VCaP (cell line): Measurements from ENCODE around the gene ZNF385A.

Experiments used
- H3K27ac ChIP-seq: fragments of 450-650 bp; 2 replicates; pipeline ENCODE4 v1.5.1; 2017
- CTCF ChIP-seq: fragments of 450-650 bp; conservative IDR thresholded peaks from 2 replicates; pipeline ENCODE4 v1.5.1; 2017; ENCODE audit warnings: mild to moderate bottlenecking, moderate library complexity

The ZNF385A gene, protein sequence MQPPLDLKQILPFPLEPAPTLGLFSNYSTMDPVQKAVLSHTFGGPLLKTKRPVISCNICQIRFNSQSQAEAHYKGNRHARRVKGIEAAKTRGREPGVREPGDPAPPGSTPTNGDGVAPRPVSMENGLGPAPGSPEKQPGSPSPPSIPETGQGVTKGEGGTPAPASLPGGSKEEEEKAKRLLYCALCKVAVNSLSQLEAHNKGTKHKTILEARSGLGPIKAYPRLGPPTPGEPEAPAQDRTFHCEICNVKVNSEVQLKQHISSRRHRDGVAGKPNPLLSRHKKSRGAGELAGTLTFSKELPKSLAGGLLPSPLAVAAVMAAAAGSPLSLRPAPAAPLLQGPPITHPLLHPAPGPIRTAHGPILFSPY

DNA sequence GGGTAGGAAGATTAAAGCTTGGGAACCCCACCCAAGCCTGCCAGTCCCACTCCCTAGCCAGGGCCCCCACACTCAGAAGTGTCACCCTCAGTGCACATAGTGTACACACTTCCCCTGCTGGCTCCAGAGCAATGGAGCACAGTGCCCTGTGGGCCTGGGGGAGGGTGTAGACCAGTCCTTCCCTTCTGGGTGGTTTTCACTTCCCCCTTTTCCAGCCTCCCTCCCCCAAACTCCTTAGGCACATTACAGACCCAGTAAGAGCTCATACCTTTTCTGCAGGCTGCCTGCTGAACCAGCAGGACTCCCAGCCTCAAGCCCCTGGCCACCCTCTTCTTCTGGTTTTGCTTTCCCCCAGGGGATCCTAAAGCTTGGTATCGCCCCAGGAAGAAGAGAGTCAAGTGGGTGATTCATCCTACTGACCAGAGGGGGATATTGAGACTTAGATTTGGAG is at the start of gene ZNF385A:
ZNF385A (minus strand) TSS at position 143 of the 451 bp plus-strand sequence. CDS start 219 bp downstream, outside the sequence.
- TF ChIP-seq CTCF = no peak

GRCh38 chr12:54432815-54433164 is 48.3 kb upstream of the ZNF385A start:
- no peak for TF ChIP-seq CTCF
- H3K27ac ChIP-seq = no peak overlapping the region

More for the DNA sequence above, at the start of gene ZNF385A:
- H3K27ac ChIP-seq = peak within 1 kb of the TSS; percentile 95

- no peak for TF ChIP-seq CTCF
- H3K27ac ChIP-seq = no peak overlapping the region
Observed at GRCh38 chr12:54431911-54432814, 47.6 kb upstream of the ZNF385A start.

- no peak for TF ChIP-seq CTCF
- no peak overlapping the region for H3K27ac ChIP-seq
Observed at GRCh38 chr12:54430471-54431069, 46.0 kb upstream of the ZNF385A start.

- TF ChIP-seq CTCF = no peak
- H3K27ac ChIP-seq = no peak overlapping the region; the same call in 1 of the 2 replicates
Observed at GRCh38 chr12:54429014-54429471, 44.5 kb upstream of the ZNF385A start.

GRCh38 chr12:54428050-54429013 is 43.8 kb upstream of the ZNF385A start:
- TF ChIP-seq CTCF = no peak
- H3K27ac ChIP-seq = peak overlapping the region; percentile 50
